GM18907 (cell line): ENCODE results near the gene TBC1D17.

Experiments used
- ATAC-seq: cut with Tn5 transposase; IDR thresholded peaks from one replicate; pipeline ENCODE4 v1.9.1; 2021; ENCODE audit warnings: mild to moderate bottlenecking, moderate library complexity; ENCODE audit not compliant: unreplicated experiment

Gene TBC1D17

DNA sequence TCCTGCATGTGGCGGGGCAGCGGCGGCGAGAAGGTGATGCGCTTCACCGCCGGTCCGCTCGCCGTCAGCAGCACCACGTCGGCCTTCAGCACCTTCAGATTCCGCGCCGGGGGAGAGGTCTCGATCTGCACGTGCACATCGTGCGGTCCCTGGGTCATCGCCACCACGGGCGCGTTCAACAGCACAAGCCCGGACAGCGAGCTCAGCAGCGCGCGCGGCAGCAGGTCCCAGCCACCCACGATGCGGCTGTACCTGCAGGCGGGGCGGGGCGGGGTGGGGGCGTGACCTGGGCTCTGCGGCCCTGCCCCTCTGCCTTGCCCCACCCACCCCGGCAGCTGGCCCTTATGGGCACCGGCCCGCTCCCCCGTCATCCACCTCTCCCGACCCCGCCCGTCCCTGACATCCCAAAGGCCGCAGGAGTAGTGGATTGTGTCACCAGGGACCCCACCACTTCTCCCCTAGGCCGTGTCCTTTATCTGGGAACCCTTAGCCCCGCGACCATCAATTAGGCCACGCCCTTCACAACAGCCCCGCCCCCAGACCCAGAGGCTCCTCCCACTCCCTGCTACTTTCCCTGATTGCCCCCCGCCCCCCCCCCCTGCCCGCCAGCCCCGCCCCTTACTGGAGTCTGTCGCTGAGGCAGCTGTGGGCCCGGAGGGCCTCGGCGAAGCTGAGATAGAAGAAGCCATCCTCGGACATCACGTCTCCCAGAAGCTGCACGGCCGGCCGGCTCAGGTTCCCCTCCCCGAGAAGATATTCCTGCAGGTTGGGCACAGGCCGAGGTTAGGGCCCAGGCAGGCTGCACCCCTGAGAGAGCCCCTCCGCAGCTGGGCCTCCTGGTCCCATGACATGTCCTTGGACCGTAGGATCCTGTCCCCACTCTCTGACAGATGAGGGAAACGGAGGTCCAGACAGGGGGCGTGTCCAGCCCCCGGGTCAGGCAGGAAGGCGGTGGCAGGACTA, 13.1 kb downstream of the TBC1D17 start:
- no peak for ATAC-seq

GRCh38 chr19:49891393-49891792, 13.9 kb downstream of the TBC1D17 start:
- ATAC-seq = no peak

DNA sequence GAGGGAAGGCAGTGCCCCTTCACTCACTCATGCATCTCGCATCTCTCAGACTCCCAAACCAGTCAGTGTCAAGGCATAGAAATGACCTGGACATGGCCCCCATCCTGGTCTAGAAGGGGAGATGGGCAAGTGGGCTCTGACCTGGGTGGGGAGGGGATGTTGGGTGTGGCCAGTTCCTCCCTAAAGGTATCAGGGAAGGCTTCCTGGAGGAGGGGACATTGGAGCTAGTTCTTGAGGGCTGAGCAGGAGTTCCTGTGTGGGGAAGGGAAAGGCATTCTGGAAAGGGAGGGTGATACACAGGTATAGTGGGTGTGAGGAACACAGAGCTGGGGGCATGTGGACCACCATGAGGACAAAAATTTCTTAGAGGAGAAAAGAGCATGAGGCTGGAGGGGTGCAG, 15.2 kb downstream of the TBC1D17 start:
- no peak for ATAC-seq

DNA sequence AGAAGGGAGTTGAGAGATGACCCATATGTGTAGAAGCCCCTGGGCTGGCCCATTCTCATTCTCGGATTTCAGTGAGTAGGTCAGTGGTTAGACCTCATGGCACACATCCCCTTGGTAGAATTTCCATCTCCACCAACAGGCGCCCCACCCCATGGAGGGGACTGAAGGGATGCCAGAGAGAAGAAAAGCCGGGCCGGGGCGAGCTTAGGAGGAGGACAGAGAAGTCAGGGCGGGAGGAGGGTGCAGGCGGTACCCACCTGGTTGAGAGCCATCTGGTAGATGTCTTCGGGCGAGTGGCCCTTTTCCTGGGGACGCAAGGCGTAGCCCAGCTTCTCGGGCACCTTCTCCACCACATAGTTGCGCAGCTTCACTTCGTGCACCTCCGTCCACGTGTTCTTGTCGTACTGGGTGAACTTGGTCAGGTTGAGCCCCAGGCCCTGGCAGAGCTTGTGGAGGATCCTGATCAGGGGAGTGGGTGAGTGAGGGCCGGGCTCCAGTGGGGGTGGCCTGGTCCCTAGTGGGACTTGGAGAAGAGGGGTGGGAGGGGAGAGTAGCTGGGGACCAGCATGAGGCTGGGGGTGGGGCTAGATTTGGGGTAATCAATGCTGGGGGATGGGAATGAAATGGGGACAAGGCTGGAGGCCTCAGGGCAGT, 16.6 kb downstream of the TBC1D17 start:
- ATAC-seq = no peak

DNA sequence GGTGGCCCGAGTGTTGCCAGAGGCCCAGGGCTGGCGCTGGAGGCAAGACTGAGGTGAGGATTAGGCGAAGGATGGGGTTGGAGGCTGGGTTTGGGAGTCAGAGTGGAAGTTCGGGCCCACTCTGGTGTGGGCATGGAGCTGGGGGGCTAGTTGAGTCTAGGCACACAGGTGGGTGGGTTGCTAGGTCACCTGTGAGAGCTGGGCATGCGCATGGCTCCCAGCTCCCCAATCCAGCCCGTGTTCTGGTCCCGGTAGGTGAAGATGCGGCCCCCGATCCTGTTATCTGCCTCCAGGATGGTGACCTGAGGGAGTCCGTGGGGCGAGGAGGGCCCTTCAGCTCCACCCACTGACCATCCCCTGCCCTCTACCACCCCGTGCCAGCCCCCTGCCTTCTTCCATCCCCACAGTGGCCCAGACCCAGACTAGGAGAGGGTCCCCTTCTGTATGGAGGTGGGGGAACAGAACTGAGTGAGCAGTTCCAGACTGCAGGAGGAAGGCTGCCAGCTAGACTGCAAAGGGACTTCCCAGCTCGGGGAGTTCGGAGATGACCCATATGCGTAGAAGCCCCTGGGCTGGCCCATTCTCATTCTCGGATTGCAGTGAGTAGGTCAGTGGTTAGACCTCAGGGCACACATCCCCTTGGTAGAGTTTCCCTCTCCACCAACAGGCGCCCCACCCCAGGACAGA, 17.5 kb downstream of the TBC1D17 start:
- ATAC-seq = peak; percentile 31

GRCh38 chr19:49895566-49896297, 18.2 kb downstream of the TBC1D17 start:
- ATAC-seq = no peak

- ATAC-seq = peak; percentile 61
Measured at GRCh38 chr19:49896863-49897621, 19.5 kb downstream of the TBC1D17 start, which contains the start of gene IL4I1. IL4I1 (minus strand) TSS chr19:49896887; CDS start chr19:49896160, 727 bp downstream.

GRCh38 chr19:49904136-49904535, 26.6 kb downstream of the TBC1D17 start:
- ATAC-seq = no peak

- ATAC-seq = no peak
Measured at GRCh38 chr19:49906879-49907564, 29.5 kb downstream of the TBC1D17 start.

DNA sequence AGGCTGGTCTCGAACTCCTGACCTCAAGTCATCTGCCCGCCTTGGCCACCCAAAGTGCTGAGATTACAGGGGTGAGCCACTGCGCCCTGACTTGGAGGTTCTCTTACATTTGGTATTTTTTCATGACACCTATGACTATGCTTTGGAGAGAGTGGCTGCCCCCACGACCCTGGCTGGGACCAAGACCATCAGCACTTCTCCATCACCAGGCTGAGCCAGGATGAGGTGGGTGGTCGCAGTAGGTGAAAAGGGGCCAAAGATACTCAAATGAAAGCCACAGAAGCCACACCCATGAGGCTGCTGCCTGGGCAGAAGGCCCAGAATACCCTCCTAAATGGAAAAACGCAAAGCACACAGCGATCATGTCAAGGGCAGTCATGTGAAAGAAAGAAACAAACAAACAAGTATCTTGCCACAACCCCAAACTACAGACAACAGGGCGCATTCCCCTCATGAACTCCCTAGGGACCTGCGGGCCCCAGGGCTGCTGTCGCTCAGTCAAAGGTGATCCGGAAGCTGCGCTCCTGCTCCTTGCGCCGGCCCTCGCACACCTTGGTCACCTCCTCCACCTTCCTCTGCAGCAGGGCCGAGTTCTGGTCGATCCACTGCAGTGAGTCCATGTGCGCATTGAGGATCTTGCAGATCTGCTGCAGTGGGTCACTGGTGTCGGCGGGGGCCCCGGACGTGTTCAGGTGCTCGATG, 30.4 kb downstream of the TBC1D17 start:
- no peak for ATAC-seq

- no peak for ATAC-seq
Measured at GRCh38 chr19:49908480-49909420, 31.2 kb downstream of the TBC1D17 start.

DNA sequence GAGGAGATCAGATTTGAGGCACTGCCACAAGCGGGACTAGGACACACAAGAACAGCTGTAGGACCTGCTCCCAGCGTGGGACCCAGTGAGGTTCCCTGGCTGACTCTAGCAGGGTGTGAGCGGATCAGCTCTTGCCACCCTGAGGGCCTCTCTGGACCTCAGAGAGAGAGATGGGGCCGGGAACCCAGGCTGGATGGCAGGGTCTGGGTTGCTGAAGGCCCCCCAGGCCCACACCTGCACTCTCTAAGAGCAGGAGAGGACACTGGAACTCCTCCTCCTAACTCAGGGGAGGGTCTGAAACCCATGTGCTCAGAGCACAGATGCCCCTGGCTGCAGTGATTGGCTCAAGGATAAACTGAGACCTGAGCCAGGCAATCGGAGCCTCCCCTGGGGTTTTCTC, 32.7 kb downstream of the TBC1D17 start:
- ATAC-seq = no peak

DNA sequence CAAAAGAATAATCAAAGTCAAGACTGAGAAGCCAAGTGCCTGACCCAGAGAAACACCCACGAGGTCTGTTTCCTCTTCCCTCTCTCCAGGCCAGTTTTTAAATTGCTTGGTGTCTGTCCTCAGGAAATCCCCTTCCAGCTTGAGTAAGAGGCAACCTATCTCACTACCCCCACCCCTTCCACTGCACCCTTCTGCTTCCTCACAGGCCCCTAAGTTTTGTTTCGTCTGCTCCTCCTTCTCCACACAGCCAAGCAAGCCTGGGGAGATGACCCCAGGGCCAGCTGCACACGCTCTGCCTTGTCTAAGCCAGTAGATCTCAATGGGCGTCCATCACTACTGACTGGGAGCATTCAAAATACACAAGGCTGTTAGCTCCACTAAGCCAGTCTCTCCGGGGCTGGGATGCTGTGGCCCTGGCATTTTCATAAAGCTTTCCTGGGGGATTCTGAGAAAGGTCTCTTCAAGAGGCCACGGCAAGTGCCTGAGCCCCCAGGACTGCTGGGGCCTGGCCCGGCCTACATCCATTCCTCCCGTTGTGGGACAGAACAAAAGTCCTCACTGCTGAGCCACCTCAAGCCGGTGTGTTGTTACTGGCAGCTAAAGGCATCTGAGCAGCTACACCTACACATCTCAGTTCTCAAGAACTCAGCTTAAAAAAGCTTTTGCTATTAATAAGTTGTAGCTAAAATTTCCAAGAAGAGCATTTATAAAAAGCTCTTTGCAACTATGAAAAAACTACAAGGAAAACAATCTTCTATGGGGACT, 34.1 kb downstream of the TBC1D17 start:
- peak; percentile 49 for ATAC-seq

GRCh38 chr19:49912965-49913685, 35.6 kb downstream of the TBC1D17 start:
- ATAC-seq = no peak

DNA sequence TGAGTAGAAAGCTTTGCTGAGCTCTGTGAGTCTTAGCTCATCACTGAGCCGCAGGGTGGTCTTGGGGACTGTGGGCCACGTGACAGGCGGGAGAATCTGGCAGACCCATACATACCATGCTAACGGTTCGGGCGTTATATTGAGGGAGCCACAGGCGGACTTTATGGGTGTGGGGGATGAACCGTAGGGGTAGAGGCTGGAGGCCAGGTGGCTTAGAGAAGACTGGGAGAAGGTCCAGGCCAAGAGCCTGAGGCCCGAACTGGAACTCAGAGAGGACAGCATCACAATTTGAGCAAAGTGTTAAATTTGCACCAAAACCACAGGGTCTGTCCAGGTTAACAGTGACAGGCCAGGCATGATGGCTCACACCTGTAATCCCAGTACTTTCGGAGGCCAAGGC, 36.2 kb downstream of the TBC1D17 start:
- no peak for ATAC-seq

GRCh38 chr19:49915271-49915670, 37.8 kb downstream of the TBC1D17 start:
- no peak for ATAC-seq
